Sigmoid colon (tissue), 4 donors: ENCODE data around the gene CD53.

Experiments used
- CTCF ChIP-seq, 4 experiments: fragments of 450-650 bp in 3 of 4; fragments of 200-600 bp in 1 of 4; IDR thresholded peaks; one replicate each; pipeline ENCODE4 v1.5.1; 2016 to 2019; ENCODE audit warnings: antibody characterized with exemption in 4 of 4, mild to moderate bottlenecking in 3 of 4, moderate library complexity in 2 of 4
- POLR2A ChIP-seq, 2 donors: fragments of 450-650 bp; IDR thresholded peaks; one replicate each; pipeline ENCODE4 v1.6.1; 2016; ENCODE audit warnings: antibody characterized with exemption in 2 of 2, mild to moderate bottlenecking in 2 of 2, moderate library complexity in 2 of 2
- POLR2AphosphoS5 ChIP-seq, 4 donors: sonication (generic); formaldehyde crosslinking; IDR thresholded peaks; one replicate each; pipeline ENCODE4 v1.6.1; 2017; ENCODE audit warnings: antibody characterized with exemption in 4 of 4

GRCh38 chr1:110859062-110859461, 13.9 kb upstream of the CD53 start:
- no peak for TF ChIP-seq CTCF (IDR thresholded peaks at IDR 0.05)
- TF ChIP-seq POLR2A (IDR thresholded peaks at IDR 0.05): no peak
- no peak for TF ChIP-seq POLR2AphosphoS5 (IDR thresholded peaks at IDR 0.05)
